Anterior cingulate cortex (tissue), 58 donors: ENCODE results near the gene CAB39.
"Not testable (repeated sequence)": the region's sequence is repeated elsewhere in the genome, so short reads cannot be mapped to it uniquely, and the experiment has no call there.

Experiments used
- DNase-seq, 58 donors: peaks; one replicate each; lab custom pipeline; 2025; lab: John Stamatoyannopoulos, UW

Gene CAB39

GRCh38 chr2:230682546-230682945 lies 30.1 kb upstream of the CAB39 start:
- DNase-seq = no peak

- no peak for DNase-seq
These were observed 28.1 kb upstream of the CAB39 start for GRCh38 chr2:230684270-230685168.

- DNase-seq = peak in 6 of 58 donors; percentile 6 to 32 (median 18)
These were observed 27.5 kb upstream of the CAB39 start for GRCh38 chr2:230685178-230685577.

GRCh38 chr2:230687498-230687897 lies 25.1 kb upstream of the CAB39 start:
- no peak for DNase-seq

GRCh38 chr2:230688490-230688889 lies 24.2 kb upstream of the CAB39 start:
- DNase-seq = no peak

- peak in 45 of 58 donors; percentile 8 to 85 (median 39) for DNase-seq
These were observed 22.2 kb upstream of the CAB39 start for GRCh38 chr2:230690439-230690838.

- no peak for DNase-seq
These were observed 21.5 kb upstream of the CAB39 start for GRCh38 chr2:230691005-230691647.

GRCh38 chr2:230692760-230693159 lies 19.9 kb upstream of the CAB39 start:
- no peak for DNase-seq

- DNase-seq = no peak
These were observed 19.2 kb upstream of the CAB39 start for GRCh38 chr2:230693411-230693810.

- DNase-seq = no peak
These were observed 18.4 kb upstream of the CAB39 start for GRCh38 chr2:230694241-230694640.

GRCh38 chr2:230695551-230695950 lies 17.1 kb upstream of the CAB39 start:
- no peak for DNase-seq

- no peak for DNase-seq
These were observed 16.0 kb upstream of the CAB39 start for GRCh38 chr2:230696670-230697069.

- no peak for DNase-seq
These were observed 15.0 kb upstream of the CAB39 start for GRCh38 chr2:230697676-230698075.

- DNase-seq = not testable (repeated sequence)
These were observed 13.9 kb upstream of the CAB39 start for GRCh38 chr2:230698753-230699152.

- DNase-seq = no peak
These were observed 12.2 kb upstream of the CAB39 start for GRCh38 chr2:230700447-230700846.

GRCh38 chr2:230701308-230701707 lies 11.3 kb upstream of the CAB39 start:
- DNase-seq = no peak

GRCh38 chr2:230702457-230702856 lies 10.2 kb upstream of the CAB39 start:
- not testable (repeated sequence) for DNase-seq

GRCh38 chr2:230703514-230703913 lies 9.1 kb upstream of the CAB39 start:
- no peak for DNase-seq

- DNase-seq = no peak
These were observed 6.6 kb upstream of the CAB39 start for GRCh38 chr2:230706053-230706521.

GRCh38 chr2:230706966-230707365 lies 5.7 kb upstream of the CAB39 start:
- no peak for DNase-seq

GRCh38 chr2:230708204-230708603 lies 4.4 kb upstream of the CAB39 start:
- DNase-seq = no peak

GRCh38 chr2:230711224-230711623 lies 1.4 kb upstream of the CAB39 start:
- peak in 2 of 58 donors; percentile 4 to 8 for DNase-seq
